GM19395 (cell line): ENCODE data around the gene MALAT1.

Experiments
- ATAC-seq: cut with Tn5 transposase; IDR thresholded peaks from one replicate; pipeline ENCODE4 v1.9.1; 2021; ENCODE audit warnings: mild to moderate bottlenecking, moderate library complexity; ENCODE audit not compliant: unreplicated experiment

MALAT1 gene

GRCh38 chr11:65554842-65555430 lies 56.1 kb downstream of the MALAT1 start:
- no peak for ATAC-seq

GRCh38 chr11:65555693-65556231 lies 56.9 kb downstream of the MALAT1 start:
- ATAC-seq = no peak
